OCI-LY3 (cell line): Measurements from ENCODE around the gene ROPN1L.

Experiments
- H2AFZ ChIP-seq: fragments of 200-600, 300-600 bp; shearing (Covaris generic); 2 replicates; pipeline ENCODE4 v1.6.0; 2014; ENCODE audit warnings: antibody characterized with exemption, low read depth, low read length
- H3K27ac ChIP-seq: fragments of 200-600, 300-600 bp; sonication (generic); 2 replicates; pipeline ENCODE4 v1.5.1; 2014; ENCODE audit warnings: mild to moderate bottlenecking, low read length, moderate library complexity, mixed read lengths
- H3K27me3 ChIP-seq: fragments of 200-600, 300-600 bp; sonication (generic); 2 replicates; pipeline ENCODE4 v1.6.1; 2014; ENCODE audit warnings: low read depth, low read length, mixed read lengths
- H3K36me3 ChIP-seq: fragments of 200-600, 300-600 bp; sonication (generic); replicated peaks from 2 replicates; pipeline ENCODE3; 2014; ENCODE audit warnings: low read depth, low read length, mixed read lengths
- H3K4me1 ChIP-seq: fragments of 300-600, 200-600 bp; sonication (generic); 2 replicates; pipeline ENCODE4 v1.6.1; 2014; ENCODE audit warnings: low read length, mixed read lengths
- H3K4me2 ChIP-seq: fragments of 200-600, 300-600 bp; sonication (generic); 2 replicates; pipeline ENCODE4 v1.6.1; 2014; ENCODE audit warnings: low read length, mixed read lengths
- H3K4me3 ChIP-seq: fragments of 300-600, 200-600 bp; sonication (generic); 2 replicates; pipeline ENCODE4 v1.5.1; 2014; ENCODE audit warnings: antibody characterized with exemption, mild to moderate bottlenecking, low read length, moderate library complexity
- H3K79me2 ChIP-seq: fragments of 300-600, 200-600 bp; shearing (Covaris generic); 2 replicates; pipeline ENCODE4 v1.6.1; 2014; ENCODE audit warnings: mild to moderate bottlenecking, low read length, mixed read lengths
- H3K9ac ChIP-seq: fragments of 300-600, 200-600 bp; shearing (Covaris generic); 2 replicates; pipeline ENCODE4 v1.6.0; 2014; ENCODE audit warnings: mild to moderate bottlenecking, low read length, moderate library complexity
- H3K9me3 ChIP-seq: fragments of 200-600, 300-600 bp; shearing (Covaris generic); 2 replicates; pipeline ENCODE4 v1.6.1; 2014; ENCODE audit warnings: low read length, mixed read lengths; ENCODE audit not compliant: insufficient read depth
- H4K20me1 ChIP-seq: fragments of 200-600, 300-600 bp; sonication (generic); 2 replicates; pipeline ENCODE4 v1.6.1; 2016; ENCODE audit warnings: low read length, mixed read lengths; ENCODE audit not compliant: insufficient read depth
- CTCF ChIP-seq: fragments of 200-600, 300-600 bp; sonication (generic); IDR thresholded peaks from 2 replicates; pipeline ENCODE4 v1.5.1; 2014; ENCODE audit warnings: antibody characterized with exemption, low read length, low read depth
- EZH2phosphoT487 ChIP-seq: fragments of 200-600 bp; shearing (Covaris generic); IDR thresholded peaks from 2 replicates; pipeline ENCODE4 v1.6.1; 2018; ENCODE audit warnings: antibody characterized with exemption, mixed run types, low read depth

Gene ROPN1L

GRCh38 chr5:10461041-10461440, 19.4 kb downstream of the ROPN1L start:
- Histone ChIP-seq H3K4me3 (no peak overlapping the region), H3K9ac (no peak overlapping the region), H3K36me3 (no peaks in the 10 kb centered on the region), H3K79me2 (no peaks in the 10 kb centered on the region), H2AFZ (no peak overlapping the region), H3K4me2 (no peak overlapping the region), H3K4me1 (no peaks in the 10 kb centered on the region; the same call in 1 of the 2 replicates), H3K27ac (no peak overlapping the region), H4K20me1 (no peaks in the 10 kb centered on the region), H3K9me3 (no peaks in the 10 kb centered on the region), H3K27me3 (no peaks in the 10 kb centered on the region)
- TF ChIP-seq EZH2phosphoT487: no peak
- TF ChIP-seq CTCF: no peak

- H3K4me3 ChIP-seq: no peak overlapping the region
- no peaks in the 10 kb centered on the region for H3K36me3 ChIP-seq
- no peaks in the 10 kb centered on the region for H4K20me1 ChIP-seq
- H3K4me2 ChIP-seq: no peak overlapping the region
- no peaks in the 10 kb centered on the region for H3K27me3 ChIP-seq
- no peak overlapping the region for H2AFZ ChIP-seq
- H3K79me2 ChIP-seq: no peaks in the 10 kb centered on the region
- no peak overlapping the region for H3K9ac ChIP-seq
- no peaks in the 10 kb centered on the region; the same call in 1 of the 2 replicates for H3K4me1 ChIP-seq
- H3K27ac ChIP-seq: no peak overlapping the region
- no peaks in the 10 kb centered on the region for H3K9me3 ChIP-seq
- no peak for TF ChIP-seq CTCF
- no peak for TF ChIP-seq EZH2phosphoT487
These were observed 20.4 kb downstream of the ROPN1L start for GRCh38 chr5:10461904-10462555.

GRCh38 chr5:10463566-10463965, 21.9 kb downstream of the ROPN1L start:
- H2AFZ ChIP-seq: no peak overlapping the region
- TF ChIP-seq EZH2phosphoT487 (no peak), CTCF (no peak)
- H3K9me3 ChIP-seq: no peaks in the 10 kb centered on the region
- H3K36me3 ChIP-seq: no peaks in the 10 kb centered on the region
- H3K4me2 ChIP-seq: no peak overlapping the region
- H3K9ac ChIP-seq: no peak overlapping the region
- no peaks in the 10 kb centered on the region; the same call in 1 of the 2 replicates for H3K4me1 ChIP-seq
- no peaks in the 10 kb centered on the region for H3K79me2 ChIP-seq
- H3K27ac ChIP-seq: no peak overlapping the region
- H3K4me3 ChIP-seq: no peak overlapping the region
- H4K20me1 ChIP-seq: no peaks in the 10 kb centered on the region
- H3K27me3 ChIP-seq: no peaks in the 10 kb centered on the region

GRCh38 chr5:10464173-10464572, 22.5 kb downstream of the ROPN1L start:
- H3K27ac ChIP-seq: no peak overlapping the region
- no peak overlapping the region for H3K9ac ChIP-seq
- H3K79me2 ChIP-seq: no peaks in the 10 kb centered on the region
- TF ChIP-seq EZH2phosphoT487 (no peak), CTCF (no peak)
- no peaks in the 10 kb centered on the region for H3K27me3 ChIP-seq
- H3K4me3 ChIP-seq: no peak overlapping the region
- H2AFZ ChIP-seq: no peak overlapping the region
- H3K36me3 ChIP-seq: no peaks in the 10 kb centered on the region
- H3K4me1 ChIP-seq: no peaks in the 10 kb centered on the region; the same call in 1 of the 2 replicates
- H3K9me3 ChIP-seq: no peaks in the 10 kb centered on the region
- no peak overlapping the region for H3K4me2 ChIP-seq
- H4K20me1 ChIP-seq: no peaks in the 10 kb centered on the region
